GM12878 (cell line): Measurements from ENCODE around the gene SLC25A26.

Source experiments
- ATF3 ChIP-seq: IDR thresholded peaks from 2 replicates; pipeline ENCODE4 v1.6.1; 2011; ENCODE audit warnings: low read depth, mild to moderate bottlenecking, low read length, moderate library complexity, borderline replicate concordance; ENCODE audit errors: extremely low read depth
- BCLAF1 ChIP-seq: fragments of 450-650 bp; IDR thresholded peaks from 2 replicates; pipeline ENCODE4 v1.6.1; 2017; ENCODE audit warnings: antibody characterized with exemption, mild to moderate bottlenecking, moderate library complexity
- CHD2 ChIP-seq: IDR thresholded peaks from 2 replicates; pipeline ENCODE4 v1.6.1; 2011; ENCODE audit warnings: low read depth, low read length, improper control_type of control experiment, borderline replicate concordance
- CTCF ChIP-seq, 3 experiments: IDR thresholded peaks in 2 of 3; conservative IDR thresholded peaks in 1 of 3; 2 replicates each; pipeline ENCODE4 v1.5.1; 2011; ENCODE audit warnings: low read depth in 3 of 3, low read length in 3 of 3, mild to moderate bottlenecking in 3 of 3, control low read depth in 2 of 3, moderate library complexity in 2 of 3, inconsistent platforms in 1 of 3, mixed read lengths in 1 of 3; ENCODE audit not compliant: control insufficient read depth in 2 of 3, insufficient read depth in 1 of 3; ENCODE audit errors: extremely low read depth in 1 of 3
- E2F4 ChIP-seq: IDR thresholded peaks from 2 replicates; pipeline ENCODE4 v1.6.1; 2012; ENCODE audit warnings: low read depth, low read length, improper control_type of control experiment
- EP300 ChIP-seq, 2 experiments: fragments of 150-350 bp in 1 of 2; IDR thresholded peaks; 2 replicates each; pipeline ENCODE4 v1.6.1; 2011 to 2012; ENCODE audit warnings: low read depth in 2 of 2, low read length in 2 of 2, borderline replicate concordance in 1 of 2, improper control_type of control experiment in 1 of 2, inconsistent platforms in 1 of 2; ENCODE audit not compliant: control insufficient read depth in 1 of 2
- EZH2 ChIP-seq: IDR thresholded peaks from 2 replicates; pipeline ENCODE4 v1.6.1; 2012; ENCODE audit warnings: low read depth, mild to moderate bottlenecking, control low read depth, inconsistent platforms, low read length, borderline replicate concordance; ENCODE audit not compliant: control insufficient read depth
- NR2C1 ChIP-seq: fragments of 450-650 bp; IDR thresholded peaks from 2 replicates; pipeline ENCODE4 v1.6.1; 2017; ENCODE audit warnings: antibody characterized with exemption, mild to moderate bottlenecking, moderate library complexity
- NR2C2 ChIP-seq: IDR thresholded peaks from 2 replicates; pipeline ENCODE4 v1.6.1; 2011; ENCODE audit warnings: borderline replicate concordance, low read depth; ENCODE audit not compliant: control insufficient read depth, insufficient read length
- POLR2A ChIP-seq: IDR thresholded peaks from 2 replicates; pipeline ENCODE4 v1.6.1; 2011; ENCODE audit warnings: low read depth, mild to moderate bottlenecking, low read length
- POLR2AphosphoS5 ChIP-seq: IDR thresholded peaks from 2 replicates; pipeline ENCODE4 v1.6.1; 2011; ENCODE audit warnings: mild to moderate bottlenecking, low read length, inconsistent platforms
- YY1 ChIP-seq: IDR thresholded peaks from 2 replicates; pipeline ENCODE4 v1.6.1; 2011; ENCODE audit warnings: low read depth, mild to moderate bottlenecking, low read length

GRCh38 chr3:66342717-66343356 lies 122.0 kb downstream of the SLC25A26 start:
- no peak for TF ChIP-seq POLR2AphosphoS5
- TF ChIP-seq EZH2, result no peak
- TF ChIP-seq EP300 (IDR thresholded peaks at IDR 0.05; ENCODE audit: borderline replicate concordance in 1 of 2, control insufficient read depth in 1 of 2, low read depth in 2 of 2, low read length in 2 of 2), result no peak
- TF ChIP-seq NR2C2, result no peak
- TF ChIP-seq BCLAF1, result no peak
- no peak for TF ChIP-seq YY1
- no peak for TF ChIP-seq CHD2
- TF ChIP-seq POLR2A, result no peak
- TF ChIP-seq NR2C1, result no peak
- TF ChIP-seq ATF3, result no peak
- no peak for TF ChIP-seq CTCF (IDR thresholded peaks at IDR 0.05 in 2 of 3, conservative IDR thresholded peaks at IDR 0.05 in 1 of 3; ENCODE audit: control insufficient read depth in 2 of 3, extremely low read depth in 1 of 3, insufficient read depth in 1 of 3, low read depth in 3 of 3, low read length in 3 of 3)
- no peak for TF ChIP-seq E2F4
